HG03097 (cell line): ENCODE results near the gene NEK6.

ENCODE experiments used
- ATAC-seq: cut with Tn5 transposase; IDR thresholded peaks from one replicate; pipeline ENCODE4 v1.9.1; 2021; ENCODE audit not compliant: unreplicated experiment, low FRiP score

NEK6 gene

DNA sequence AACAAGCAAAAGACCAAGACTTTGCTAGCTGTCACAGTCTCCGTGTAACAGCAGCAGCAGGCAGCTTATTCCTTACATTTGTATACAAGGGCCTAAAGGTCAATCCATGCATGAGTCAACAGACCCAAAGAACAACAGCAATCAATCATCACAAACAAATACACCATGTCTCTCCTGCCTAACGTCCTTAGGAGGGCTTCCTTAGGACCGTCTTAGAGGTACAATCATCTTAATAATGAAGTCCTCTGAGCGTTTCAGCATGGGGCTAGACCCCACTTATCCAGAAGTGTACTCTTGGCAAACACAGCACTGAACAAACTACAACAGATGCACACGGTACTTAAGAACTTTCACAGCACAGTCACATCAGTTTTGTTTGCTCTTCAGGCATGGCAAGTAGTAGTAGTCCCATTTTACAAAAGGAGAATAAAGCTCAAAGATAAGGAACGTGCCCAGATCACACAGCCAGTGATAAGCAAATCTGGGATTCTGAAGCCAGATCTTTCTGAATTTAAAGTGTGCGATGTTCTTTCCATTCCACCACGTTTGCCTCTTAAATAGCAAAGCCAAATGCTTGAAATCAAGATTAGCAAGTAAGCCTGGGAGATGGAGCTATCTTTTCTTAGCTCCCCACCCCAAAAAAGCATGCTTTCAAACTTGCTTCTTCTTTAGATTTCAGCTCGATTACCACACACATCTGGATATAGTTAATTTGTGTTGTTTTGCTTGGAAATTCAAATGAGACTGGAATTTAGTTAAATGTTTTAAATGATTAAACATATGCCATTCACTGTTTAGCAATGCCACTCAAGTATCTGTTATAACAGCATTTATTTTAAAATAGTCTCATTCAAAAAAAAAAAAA is 133.3 kb downstream of the NEK6 start:
- ATAC-seq, result no peak

DNA sequence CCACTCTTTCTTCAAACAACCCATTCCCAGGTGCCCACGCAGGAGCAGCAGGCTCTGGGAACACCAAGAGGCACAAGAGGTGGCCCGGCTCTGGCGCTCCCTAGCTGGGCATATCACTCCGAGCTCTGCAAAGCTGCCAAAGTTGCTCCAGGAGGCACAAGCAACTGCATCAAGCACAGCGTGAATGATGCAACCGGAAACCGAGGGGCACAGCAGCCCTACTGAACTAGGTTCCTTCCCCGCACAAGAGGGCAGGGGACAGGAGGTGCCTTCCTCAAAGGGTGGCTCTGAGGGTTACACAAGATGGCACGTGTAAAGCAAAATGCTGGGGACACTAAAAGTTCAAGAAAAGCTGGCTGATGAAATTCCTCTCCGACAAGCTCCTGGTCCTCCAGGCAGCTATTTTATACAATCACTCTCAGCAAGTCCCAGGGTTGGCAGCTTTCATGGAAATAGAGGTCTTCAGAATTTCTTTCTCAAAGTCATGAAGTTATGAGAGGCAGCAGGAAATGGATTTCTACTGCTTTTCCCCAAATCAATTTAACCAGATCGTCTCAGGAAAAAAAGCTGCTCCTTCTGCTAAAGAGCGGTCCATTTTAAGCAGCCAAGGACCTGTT is 134.6 kb downstream of the NEK6 start:
- no peak for ATAC-seq

DNA sequence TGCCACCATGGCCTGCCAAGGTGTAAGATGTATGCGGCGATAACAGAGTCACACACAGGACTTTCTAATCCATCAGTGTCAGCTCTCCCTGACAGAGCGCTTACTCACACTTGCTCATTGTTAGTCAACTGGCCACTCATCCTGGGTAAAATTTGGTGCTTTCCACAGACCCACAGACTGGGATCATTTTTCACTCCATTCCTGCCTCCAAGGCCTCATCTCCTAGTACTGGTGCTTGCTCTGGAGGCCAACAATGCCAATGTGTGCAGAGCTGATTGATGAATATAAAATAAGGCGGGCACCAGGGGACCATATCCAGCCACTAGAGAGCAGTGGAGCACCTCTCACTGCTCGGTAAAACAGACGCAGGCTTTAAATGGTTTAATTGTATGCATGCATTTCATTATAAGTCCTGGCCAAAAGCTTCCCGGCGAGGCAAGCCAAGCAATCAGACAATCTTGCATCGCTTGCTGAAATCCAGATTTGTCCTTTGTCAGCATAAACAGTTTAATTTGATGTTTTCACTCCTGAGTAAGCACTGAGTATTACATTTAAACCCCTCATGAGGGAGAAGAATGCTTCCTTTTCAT is 135.2 kb downstream of the NEK6 start:
- ATAC-seq, result no peak

DNA sequence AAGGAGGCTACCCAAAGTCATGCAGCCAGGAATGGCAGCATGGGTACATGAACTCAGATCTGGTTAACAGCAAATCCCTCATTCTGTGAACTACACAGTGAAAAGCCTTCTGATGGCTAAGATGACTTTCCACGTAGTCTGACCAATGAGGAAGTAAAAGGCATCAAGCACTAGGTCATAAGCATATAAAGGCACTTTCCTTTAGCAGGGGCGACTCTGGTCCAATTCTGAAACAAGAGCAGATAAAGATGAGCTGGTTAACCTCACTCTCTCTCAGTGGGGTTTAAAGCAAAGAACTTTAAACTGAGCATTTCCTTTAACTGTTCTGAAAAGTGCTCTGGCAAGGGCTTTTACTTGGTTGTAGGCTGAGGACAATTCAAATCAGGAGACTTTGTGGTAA is 136.4 kb downstream of the NEK6 start:
- no peak for ATAC-seq

DNA sequence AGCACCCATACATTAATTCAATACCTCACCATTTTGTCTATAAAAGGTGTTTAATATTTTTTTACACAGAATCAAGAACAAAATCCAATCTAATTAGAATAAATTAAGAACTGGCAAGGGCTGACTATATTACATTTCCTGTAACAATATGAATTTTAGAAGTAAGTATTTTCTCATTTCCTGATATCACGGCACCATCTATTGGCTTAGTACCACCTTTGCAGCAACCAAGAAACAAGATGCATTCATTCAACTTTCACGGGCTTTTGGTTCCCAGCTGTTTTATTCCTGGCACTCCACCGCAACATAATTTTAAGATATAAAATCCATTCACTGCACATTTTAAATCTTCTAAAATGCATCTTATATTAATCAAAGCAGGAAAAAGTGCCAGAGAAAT is 136.8 kb downstream of the NEK6 start:
- no peak for ATAC-seq

DNA sequence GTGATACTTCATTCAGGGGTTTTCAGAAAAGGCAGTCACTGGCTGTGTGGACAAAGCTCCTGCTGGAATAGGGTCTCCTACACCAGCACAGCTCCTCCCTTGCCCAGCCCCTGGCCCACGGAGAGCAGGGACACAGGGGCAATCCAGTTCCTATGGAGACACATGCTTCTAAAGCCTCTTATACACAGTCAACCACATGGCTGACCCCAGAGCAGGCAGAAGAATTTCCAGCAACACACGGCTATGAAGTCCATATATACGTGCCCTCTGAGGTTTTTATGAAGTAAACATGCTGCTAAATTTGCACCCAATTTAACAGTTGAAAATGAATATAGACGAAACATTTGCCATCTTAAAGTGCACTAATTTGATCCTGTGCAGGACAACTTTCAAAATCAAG is 138.1 kb downstream of the NEK6 start:
- no peak for ATAC-seq

DNA sequence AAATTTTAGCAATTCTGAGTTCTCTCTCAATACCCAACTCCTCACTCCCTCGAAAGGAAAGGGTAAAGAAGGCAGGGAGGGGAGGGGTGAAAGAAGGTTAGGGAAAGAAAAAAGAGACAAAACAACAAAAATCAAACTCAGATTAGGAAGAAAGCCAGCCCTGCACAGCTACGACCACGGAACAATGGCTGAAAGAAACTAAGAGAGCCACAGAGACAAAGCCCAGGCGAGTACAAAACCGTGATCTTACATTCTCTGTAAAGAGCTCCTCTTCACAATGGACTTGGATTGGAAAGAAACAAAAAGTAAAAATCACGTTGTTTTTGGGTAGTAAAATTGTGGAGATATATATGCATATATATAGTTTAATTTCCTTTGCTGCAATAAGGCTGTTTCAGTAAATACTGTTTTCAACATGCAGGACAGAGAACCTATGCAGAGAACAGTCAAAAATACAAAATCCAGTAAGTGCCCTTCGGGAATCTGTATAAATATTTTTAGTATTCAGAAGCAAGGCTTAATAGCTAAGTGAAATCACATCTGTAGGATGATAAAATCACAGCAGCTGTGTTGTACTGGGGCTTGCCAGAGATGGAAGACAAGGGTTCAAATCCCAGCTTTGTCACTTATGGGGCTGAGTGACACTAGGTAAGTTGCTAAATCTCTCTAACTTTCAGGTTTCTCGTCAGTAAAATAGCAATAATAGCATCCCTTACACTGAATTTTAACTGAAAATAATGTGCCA is 140.6 kb downstream of the NEK6 start:
- no peak for ATAC-seq

DNA sequence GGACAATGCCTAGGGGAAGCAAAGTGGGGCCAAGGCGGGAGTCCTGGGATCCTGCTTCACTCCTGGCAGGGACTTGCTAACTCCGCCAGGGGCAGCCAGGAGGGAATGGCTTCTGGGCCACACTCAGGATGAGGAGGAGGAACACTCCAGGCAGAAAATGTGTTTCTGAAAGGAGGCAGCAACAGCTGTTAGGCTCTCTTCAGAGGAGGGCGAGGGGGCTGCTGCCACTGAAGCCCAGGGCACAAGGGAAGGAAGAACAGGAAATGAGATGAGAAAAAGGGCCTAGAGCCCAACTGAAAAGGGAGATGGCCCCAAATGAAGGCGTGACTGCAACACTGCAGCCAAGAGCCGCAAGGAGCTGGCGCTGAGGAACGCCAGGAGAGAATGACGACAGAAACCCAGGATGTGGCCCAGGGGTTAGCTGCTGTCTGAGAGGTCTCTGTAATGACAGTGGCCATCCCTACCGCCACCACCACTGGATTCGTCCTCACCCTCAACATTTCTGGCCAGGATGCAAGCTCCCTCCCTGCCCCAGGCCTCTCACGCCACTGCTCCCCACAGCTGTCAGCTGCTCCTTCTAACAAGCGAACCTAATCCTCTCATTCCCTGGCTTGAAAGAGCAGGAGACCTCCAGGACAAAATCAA is 141.7 kb downstream of the NEK6 start:
- no peak for ATAC-seq

DNA sequence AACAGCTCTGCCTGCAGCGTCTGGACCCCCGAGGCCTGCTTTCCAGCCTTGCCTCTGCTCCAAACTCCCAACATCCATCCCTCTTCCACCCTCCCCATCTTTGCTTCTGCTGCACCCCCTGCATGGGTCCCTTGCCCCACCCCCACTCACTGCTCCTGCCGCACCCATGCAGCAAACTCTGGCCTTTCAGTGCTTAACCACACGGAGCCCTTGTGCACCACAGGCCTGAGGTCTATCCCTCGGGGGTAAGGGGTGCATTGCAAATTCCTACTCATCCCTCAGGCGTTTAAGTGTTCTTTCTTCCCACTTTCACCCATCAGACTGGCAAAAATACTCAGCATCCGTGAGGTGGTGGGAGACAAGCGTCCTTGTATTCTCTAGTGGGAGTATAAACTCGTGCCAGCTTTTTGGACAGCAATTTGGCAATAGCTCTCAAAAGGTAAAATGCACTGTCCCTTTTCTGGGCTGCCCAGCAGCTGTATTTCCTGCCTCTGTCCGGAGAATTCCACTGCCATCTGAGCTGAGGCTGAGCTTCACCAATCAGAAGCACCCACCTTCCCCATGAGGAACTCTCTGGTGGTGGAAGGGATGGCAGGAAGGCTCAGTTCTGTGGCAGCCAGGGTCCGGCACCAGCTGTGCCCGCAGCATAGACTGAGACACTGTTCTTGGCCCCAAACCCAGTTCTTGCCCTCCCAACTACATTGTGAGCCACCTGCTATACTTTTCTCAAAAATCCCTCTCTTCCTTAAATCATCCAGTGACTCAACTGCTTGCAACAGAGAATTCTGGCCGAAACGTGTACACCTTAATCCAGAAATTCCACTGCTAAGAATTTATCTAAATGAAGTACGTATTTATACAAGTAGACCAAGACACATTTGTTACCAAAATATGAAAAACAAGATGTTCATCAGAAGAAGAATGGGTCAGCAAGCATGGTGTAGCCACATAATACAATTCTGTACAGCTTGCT is 142.5 kb downstream of the NEK6 start:
- no peak for ATAC-seq
